Measurements from ENCODE around the gene IPO11. TPM values are rescaled to one million over a fixed set of nuclear protein-coding genes. Genes with fewer than 3 reads are reported as not detected.

IPO11 gene
- total and polyA plus RNA-seq, 10 donors: 7.8 to 42.2 (median 34.0) TPM

GRCh38 chr5:62498961-62499360 lies 86.4 kb downstream of the IPO11 start:
- H3K4me1 ChIP-seq: peaks cover 0 to 6% (median 0%) of the 10 kb centered on the region in 6 donors
- TF ChIP-seq CTCF (IDR thresholded peaks at IDR 0.05 in 8 of 11, conservative IDR thresholded peaks at IDR 0.05 in 3 of 11): no peak
- TF ChIP-seq POLR2A (IDR thresholded peaks at IDR 0.05): no peak
- TF ChIP-seq POLR2AphosphoS5 (IDR thresholded peaks at IDR 0.05): no peak
- H3K27ac ChIP-seq: no peak overlapping the region
- 82 to 96% (median 85%) methylated on average over 9 of the region's 9 CpGs for WGBS, 5 donors
- no peaks in the 10 kb centered on the region for H3K27me3 ChIP-seq (replicated peaks in 1 of 7)
- no peak for DNase-seq
- no peak overlapping the region for H3K4me3 ChIP-seq
- intact Hi-C loops (cut with DNase I; ENCODE audit: low total_unique reads): no loop called here
- H3K36me3 ChIP-seq: peaks cover 0 to 83% (median 10%) of the 10 kb centered on the region in 6 donors
- no peaks in the 10 kb centered on the region for H3K9me3 ChIP-seq

GRCh38 chr5:62499756-62500155 lies 87.2 kb downstream of the IPO11 start:
- intact Hi-C loops (cut with DNase I; ENCODE audit: low total_unique reads): no loop called here
- 92 to 98% (median 95%) methylated on average over 4 of the region's 4 CpGs for WGBS, 5 donors
- peaks cover 0 to 75% (median 10%) of the 10 kb centered on the region in 6 donors for H3K36me3 ChIP-seq
- no peak overlapping the region for H3K27ac ChIP-seq
- TF ChIP-seq CTCF (IDR thresholded peaks at IDR 0.05 in 8 of 11, conservative IDR thresholded peaks at IDR 0.05 in 3 of 11): no peak
- no peak for TF ChIP-seq POLR2A (IDR thresholded peaks at IDR 0.05)
- TF ChIP-seq POLR2AphosphoS5 (IDR thresholded peaks at IDR 0.05): no peak
- H3K4me3 ChIP-seq: no peak overlapping the region
- no peaks in the 10 kb centered on the region for H3K9me3 ChIP-seq
- no peaks in the 10 kb centered on the region for H3K27me3 ChIP-seq (replicated peaks in 1 of 7)
- DNase-seq: no peak
- H3K4me1 ChIP-seq: peaks cover 0 to 3% (median 0%) of the 10 kb centered on the region in 6 donors

GRCh38 chr5:62502456-62503101 lies 90.0 kb downstream of the IPO11 start:
- DNase-seq: no peak
- H3K27me3 ChIP-seq (replicated peaks in 1 of 7): no peaks in the 10 kb centered on the region
- H3K4me1 ChIP-seq: no peaks in the 10 kb centered on the region
- H3K4me3 ChIP-seq: no peak overlapping the region
- intact Hi-C loops (cut with DNase I; ENCODE audit: low total_unique reads): no loop called here
- peaks cover 0 to 68% (median 10%) of the 10 kb centered on the region in 6 donors for H3K36me3 ChIP-seq
- TF ChIP-seq POLR2AphosphoS5 (IDR thresholded peaks at IDR 0.05) (no peak), CTCF (IDR thresholded peaks at IDR 0.05 in 8 of 11, conservative IDR thresholded peaks at IDR 0.05 in 3 of 11) (no peak), POLR2A (IDR thresholded peaks at IDR 0.05) (no peak)
- 86 to 95% (median 92%) methylated on average over 10 of the region's 10 CpGs for WGBS, 5 donors
- no peaks in the 10 kb centered on the region for H3K9me3 ChIP-seq
- H3K27ac ChIP-seq: no peak overlapping the region

- H3K27ac ChIP-seq: no peak overlapping the region
- H3K36me3 ChIP-seq: peaks cover 0 to 68% (median 9%) of the 10 kb centered on the region in 6 donors
- TF ChIP-seq POLR2A (IDR thresholded peaks at IDR 0.05): no peak
- TF ChIP-seq CTCF (IDR thresholded peaks at IDR 0.05 in 8 of 11, conservative IDR thresholded peaks at IDR 0.05 in 3 of 11): no peak
- TF ChIP-seq POLR2AphosphoS5 (IDR thresholded peaks at IDR 0.05): no peak
- H3K4me3 ChIP-seq: no peak overlapping the region
- intact Hi-C loops (cut with DNase I; ENCODE audit: low total_unique reads): no loop called here
- no peaks in the 10 kb centered on the region for H3K27me3 ChIP-seq (replicated peaks in 1 of 7)
- H3K9me3 ChIP-seq: peaks cover 0 to 5% (median 0%) of the 10 kb centered on the region in 8 donors
- DNase-seq: no peak
- H3K4me1 ChIP-seq: no peaks in the 10 kb centered on the region
Measured at GRCh38 chr5:62504129-62504528, 91.6 kb downstream of the IPO11 start.

Data from spleen (tissue), 11 donors.